GM23338 (cell line): ENCODE results near the gene GFER. TPM values are rescaled to one million over a fixed set of nuclear protein-coding genes. Genes with fewer than 3 reads are reported as not detected.

ENCODE experiments used
- ATAC-seq: fragments of 200-7000 bp; cut with Tn5 transposase; 3 replicates; pipeline ENCODE4 v1.9.1; 2020
- DNase-seq: peaks from one replicate; pipeline ENCODE4 v3.0.0-alpha.2; 2015; ENCODE audit warnings: low spot score
- H2AFZ ChIP-seq: fragments of 200-600 bp; sonication (generic); 2 replicates; pipeline ENCODE4 v1.8.0; 2016; ENCODE audit warnings: antibody characterized with exemption, mild to moderate bottlenecking, moderate library complexity
- H3F3A ChIP-seq: fragments of 200-600 bp; sonication (generic); replicated peaks from 2 replicates; pipeline ENCODE4 v1.8.0; 2017; ENCODE audit warnings: antibody characterized with exemption, mixed run types, low read depth
- H3K27ac ChIP-seq: fragments of 200-600 bp; sonication (generic); 2 replicates; pipeline ENCODE4 v1.6.1; 2016; ENCODE audit warnings: low read depth
- H3K27me3 ChIP-seq: fragments of 200-600 bp; sonication (generic); 2 replicates; pipeline ENCODE4 v1.8.0; 2016; ENCODE audit warnings: mild to moderate bottlenecking, mixed run types, moderate library complexity; ENCODE audit not compliant: insufficient read depth
- H3K36me3 ChIP-seq: fragments of 200-600 bp; sonication (generic); 2 replicates; pipeline ENCODE4 v1.8.0; 2016; ENCODE audit warnings: mild to moderate bottlenecking; ENCODE audit not compliant: insufficient read depth
- H3K4me1 ChIP-seq: fragments of 200-600 bp; sonication (generic); 2 replicates; pipeline ENCODE4 v1.8.0; 2016; ENCODE audit warnings: mild to moderate bottlenecking, moderate library complexity; ENCODE audit not compliant: insufficient read depth
- H3K4me2 ChIP-seq: fragments of 200-600 bp; sonication (generic); 2 replicates; pipeline ENCODE4 v1.7.1; 2017; ENCODE audit warnings: mixed run types
- H3K4me3 ChIP-seq: fragments of 200-600 bp; sonication (generic); 2 replicates; pipeline ENCODE4 v1.6.1; 2016; ENCODE audit warnings: mixed run types
- H3K79me2 ChIP-seq: fragments of 200-600 bp; sonication (generic); replicated peaks from 2 replicates; pipeline ENCODE4 v1.8.0; 2017; ENCODE audit warnings: mild to moderate bottlenecking; ENCODE audit not compliant: insufficient read depth
- H3K9me2 ChIP-seq: fragments of 200-600 bp; sonication (generic); 2 replicates; pipeline ENCODE4 v1.8.0; 2017; ENCODE audit not compliant: insufficient read depth
- H4K20me1 ChIP-seq: fragments of 200-600 bp; sonication (generic); replicated peaks from 2 replicates; pipeline ENCODE4 v1.8.0; 2017; ENCODE audit warnings: mild to moderate bottlenecking; ENCODE audit not compliant: insufficient read depth
- H3K27ac Mint-ChIP-seq: 2 replicates; pipeline ENCODE4 v1.8.0; 2020; ENCODE audit warnings: inconsistent platforms, mild to moderate bottlenecking, moderate library complexity, mixed read lengths
- H3K27me3 Mint-ChIP-seq: 3 replicates; pipeline ENCODE4 v1.8.0; 2022; ENCODE audit warnings: low read depth, mild to moderate bottlenecking, moderate library complexity, mixed read lengths, inconsistent platforms; ENCODE audit not compliant: insufficient read depth, poor library complexity
- H3K36me3 Mint-ChIP-seq: 3 replicates; pipeline ENCODE4 v1.8.0; 2021; ENCODE audit warnings: low read depth, mild to moderate bottlenecking, inconsistent platforms, moderate library complexity, mixed read lengths
- H3K4me1 Mint-ChIP-seq: 3 replicates; pipeline ENCODE4 v1.8.0; 2020; ENCODE audit warnings: mild to moderate bottlenecking, inconsistent platforms, mixed read lengths
- H3K4me3 Mint-ChIP-seq: 3 replicates; pipeline ENCODE4 v1.8.0; 2021; ENCODE audit warnings: moderate library complexity, mild to moderate bottlenecking, inconsistent platforms, mixed read lengths
- H3K9me3 Mint-ChIP-seq: 3 replicates; pipeline ENCODE4 v1.8.0; 2020; ENCODE audit warnings: moderate library complexity, mild to moderate bottlenecking, inconsistent platforms, mixed read lengths
- EZH2 ChIP-seq: fragments of 200-600 bp; sonication (generic); IDR thresholded peaks from one replicate; pipeline ENCODE4 v1.8.0; 2017; ENCODE audit warnings: antibody characterized with exemption, mild to moderate bottlenecking, low read depth; ENCODE audit not compliant: unreplicated experiment
- EZH2phosphoT487 ChIP-seq: fragments of 200-600 bp; sonication (generic); IDR thresholded peaks from one replicate; pipeline ENCODE4 v1.8.1; 2018; ENCODE audit warnings: antibody characterized with exemption; ENCODE audit not compliant: unreplicated experiment
- NANOG ChIP-seq: IDR thresholded peaks from 2 replicates; pipeline ENCODE4 v1.6.1; 2016; ENCODE audit warnings: antibody characterized with exemption, borderline replicate concordance
- POLR2AphosphoS5 ChIP-seq: IDR thresholded peaks from 2 replicates; pipeline ENCODE4 v1.6.1; 2016; ENCODE audit warnings: antibody characterized with exemption, low read depth
- STAT1 ChIP-seq: IDR thresholded peaks from one replicate; pipeline ENCODE4 v1.6.1; 2016; ENCODE audit warnings: antibody characterized with exemption; ENCODE audit not compliant: unreplicated experiment
- ZNF331 ChIP-seq: fragments of 250-450 bp; sonication (Bioruptor Pico); IDR thresholded peaks from 2 replicates; pipeline ENCODE4 v1.5.0; 2020; ENCODE audit warnings: low read depth, mild to moderate bottlenecking, moderate library complexity
- ZNF462 ChIP-seq: fragments of 250-450 bp; sonication (Bioruptor Pico); IDR thresholded peaks from 2 replicates; pipeline ENCODE4 v1.5.0; 2020; ENCODE audit warnings: mild to moderate bottlenecking, moderate library complexity
- polyA plus RNA-seq: library from polyadenylated mRNA; unstranded; fragments of >200 nt; fragmentation: Nextera tagmentation; extraction: Ambion mirVana; gene quantifications from 2 replicates; pipeline ENCODE4 v1.2.1, GENCODE V29; 2016
- total RNA-seq: library from RNA; depleted of rRNA; stranded (reverse); fragments of >200 nt; shearing (Covaris generic); gene quantifications from 2 replicates; pipeline ENCODE4 v1.2.3, GENCODE V29; 2014
- TF ChIP-seq, protein P1 (sequence below): IDR thresholded peaks from 2 replicates; pipeline ENCODE4 v1.6.1; 2016; ENCODE audit warnings: antibody characterized with exemption

Gene GFER
- total and polyA plus RNA-seq, 2 experiments from 2014 or later = 40.1 to 64.5 TPM

DNA sequence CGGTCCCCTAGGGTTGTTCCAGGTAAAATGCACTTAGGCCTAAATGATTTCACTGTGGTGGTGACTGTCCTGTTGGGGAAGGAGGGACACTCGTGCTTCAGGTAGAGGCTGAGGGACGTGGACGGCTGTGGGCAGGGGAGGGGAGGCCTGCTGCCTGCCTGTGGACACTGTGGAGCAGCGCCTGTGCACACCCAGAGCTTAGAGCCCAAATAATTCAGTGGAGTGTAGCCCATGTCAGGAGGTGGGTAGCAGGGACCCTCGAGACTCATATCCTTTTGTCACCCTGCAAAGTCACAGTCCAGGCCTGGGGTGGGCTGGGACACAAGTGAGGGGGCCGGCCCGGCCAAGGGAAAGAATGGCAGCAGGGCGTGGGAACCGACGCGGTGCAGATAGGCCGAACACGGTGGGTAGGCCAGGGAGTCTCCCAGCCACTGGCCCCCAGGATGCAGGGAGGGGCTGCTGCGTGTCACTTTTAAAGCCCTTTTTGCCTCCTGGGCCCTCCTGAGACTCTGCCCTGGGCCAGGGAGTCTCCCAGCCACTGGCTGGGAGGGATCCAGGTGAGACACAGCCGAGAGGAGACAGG is 42.0 kb downstream of the GFER start:
- Histone ChIP-seq H3F3A (peaks cover 5% of the 10 kb centered on the region), H3K4me2 (peak overlapping the region; percentile 73; the same call in 1 of the 2 replicates), H3K36me3 (no peaks in the 10 kb centered on the region), H3K4me3 (peak overlapping the region; percentile 46), H3K9me2 (no peaks in the 10 kb centered on the region), H3K79me2 (no peaks in the 10 kb centered on the region), H4K20me1 (no peaks in the 10 kb centered on the region), H3K4me1 (no peaks in the 10 kb centered on the region; the same call in 1 of the 2 replicates), H2AFZ (no peak overlapping the region), H3K27ac (no peak overlapping the region), H3K27me3 (peaks cover 48% of the 10 kb centered on the region)
- Mint-ChIP-seq H3K27me3 (peaks cover 28% of the 10 kb centered on the region), H3K27ac (no peak overlapping the region), H3K9me3 (no peaks in the 10 kb centered on the region), H3K36me3 (peaks cover 3% of the 10 kb centered on the region; the same call in 1 of the 3 replicates), H3K4me3 (peak overlapping the region; percentile 56; the same call in 2 of the 3 replicates), H3K4me1 (peaks cover 12% of the 10 kb centered on the region)
- TF ChIP-seq, protein P1, sequence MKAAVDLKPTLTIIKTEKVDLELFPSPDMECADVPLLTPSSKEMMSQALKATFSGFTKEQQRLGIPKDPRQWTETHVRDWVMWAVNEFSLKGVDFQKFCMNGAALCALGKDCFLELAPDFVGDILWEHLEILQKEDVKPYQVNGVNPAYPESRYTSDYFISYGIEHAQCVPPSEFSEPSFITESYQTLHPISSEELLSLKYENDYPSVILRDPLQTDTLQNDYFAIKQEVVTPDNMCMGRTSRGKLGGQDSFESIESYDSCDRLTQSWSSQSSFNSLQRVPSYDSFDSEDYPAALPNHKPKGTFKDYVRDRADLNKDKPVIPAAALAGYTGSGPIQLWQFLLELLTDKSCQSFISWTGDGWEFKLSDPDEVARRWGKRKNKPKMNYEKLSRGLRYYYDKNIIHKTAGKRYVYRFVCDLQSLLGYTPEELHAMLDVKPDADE = no peak
- TF ChIP-seq POLR2AphosphoS5 (no peak), NANOG (no peak), ZNF462 (CRISPR knock-in tag) (no peak), EZH2 (no peak), STAT1 (no peak), ZNF331 (CRISPR knock-in tag) (no peak), EZH2phosphoT487 (no peak)
- no peak for ATAC-seq
- no peak for DNase-seq
